Smooth muscle cell (in vitro differentiated cells): Measurements from ENCODE around the gene RNF224. TPM values are rescaled to one million over a fixed set of nuclear protein-coding genes. Genes with fewer than 3 reads are reported as not detected.
"Not testable (repeated sequence)": the region's sequence is repeated elsewhere in the genome, so short reads cannot be mapped to it uniquely, and the experiment has no call there.

Source experiments
- DNase-seq: peaks from one replicate; lab custom pipeline; 2025; ENCODE audit not compliant: unreplicated experiment; lab: John Stamatoyannopoulos, UW
- H2AFZ ChIP-seq: fragments of 200-600 bp; sonication (generic); 2 replicates; pipeline ENCODE4 v1.6.0; 2016; ENCODE audit warnings: antibody characterized with exemption, low read depth, mild to moderate bottlenecking
- H3F3A ChIP-seq: fragments of 200-600 bp; sonication (generic); 2 replicates; pipeline ENCODE4 v1.6.0; 2017; ENCODE audit warnings: antibody characterized with exemption, low read depth
- H3K27ac ChIP-seq: fragments of 200-600 bp; sonication (generic); 2 replicates; pipeline ENCODE4 v1.5.1; 2016; ENCODE audit warnings: low read depth, mild to moderate bottlenecking
- H3K27me3 ChIP-seq: fragments of 200-600 bp; sonication (generic); 2 replicates; pipeline ENCODE4 v1.6.1; 2016; ENCODE audit warnings: low read depth, mild to moderate bottlenecking
- H3K36me3 ChIP-seq: fragments of 200-600 bp; sonication (generic); 2 replicates; pipeline ENCODE4 v1.5.1; 2016; ENCODE audit warnings: low read depth
- H3K4me1 ChIP-seq: fragments of 200-600 bp; sonication (generic); 2 replicates; pipeline ENCODE4 v1.5.1; 2016; ENCODE audit warnings: low read depth
- H3K4me2 ChIP-seq: fragments of 200-600 bp; sonication (generic); 2 replicates; pipeline ENCODE4 v1.6.0; 2016; ENCODE audit warnings: mild to moderate bottlenecking
- H3K4me3 ChIP-seq: fragments of 200-600 bp; sonication (generic); 2 replicates; pipeline ENCODE4 v1.5.1; 2016; ENCODE audit warnings: mild to moderate bottlenecking
- H3K79me2 ChIP-seq: fragments of 200-600 bp; sonication (generic); 2 replicates; pipeline ENCODE4 v1.6.0; 2016; ENCODE audit warnings: low read depth, mild to moderate bottlenecking
- H3K9ac ChIP-seq: fragments of 200-600 bp; sonication (generic); 2 replicates; pipeline ENCODE4 v1.6.0; 2016; ENCODE audit warnings: low read depth
- H3K9me3 ChIP-seq: fragments of 200-600 bp; sonication (generic); replicated peaks from 2 replicates; pipeline ENCODE4 v1.5.1; 2016; ENCODE audit warnings: low read depth
- H4K20me1 ChIP-seq: fragments of 200-600 bp; sonication (generic); 2 replicates; pipeline ENCODE4 v1.6.0; 2016; ENCODE audit warnings: low read depth
- CTCF ChIP-seq: fragments of 200-600 bp; sonication (generic); IDR thresholded peaks from 2 replicates; pipeline ENCODE4 v1.5.1; 2017; ENCODE audit warnings: borderline replicate concordance, mild to moderate bottlenecking, antibody characterized with exemption; ENCODE audit not compliant: insufficient read depth, poor library complexity, severe bottlenecking
- WGBS: methylation state at CpG from one replicate; pipeline ENCODE4 v1.1.7; 2016; ENCODE audit warnings: low lambda C conversion rate; 5-methylcytosine and 5-hydroxymethylcytosine counted together
- polyA plus RNA-seq: library from polyadenylated mRNA; unstranded; fragments of >200 nt; fragmentation: Nextera tagmentation; extraction: Ambion mirVana; gene quantifications from 2 replicates; pipeline ENCODE4 v1.2.1, GENCODE V29; 2016
- total RNA-seq: library from RNA; depleted of rRNA; stranded (reverse); fragments of >200 nt; gene quantifications from 2 replicates; pipeline ENCODE4 v1.2.3, GENCODE V29; 2014

RNF224 gene
- total and polyA plus RNA-seq, 2 experiments from 2014 or later, result not detected

GRCh38 chr9:137256362-137256761, 29.1 kb downstream of the RNF224 start:
- Histone ChIP-seq H3K9me3 (no peaks in the 10 kb centered on the region), H3K4me2 (peak overlapping the region; percentile 91), H3K4me1 (peaks cover 18% of the 10 kb centered on the region), H4K20me1 (peaks cover 14% of the 10 kb centered on the region), H3K4me3 (peak overlapping the region; percentile 97), H3K9ac (no peak overlapping the region), H3K36me3 (no peaks in the 10 kb centered on the region), H3K27me3 (no peaks in the 10 kb centered on the region), H2AFZ (no peak overlapping the region), H3K27ac (no peak overlapping the region), H3K79me2 (peaks cover 20% of the 10 kb centered on the region), H3F3A (no peaks in the 10 kb centered on the region)
- WGBS, result 92% methylated on average over 15 of the region's 15 CpGs
- no peak for DNase-seq
- no peak for TF ChIP-seq CTCF

GRCh38 chr9:137256856-137257255, 29.6 kb downstream of the RNF224 start:
- 96% methylated on average over 15 of the region's 15 CpGs for WGBS

DNA sequence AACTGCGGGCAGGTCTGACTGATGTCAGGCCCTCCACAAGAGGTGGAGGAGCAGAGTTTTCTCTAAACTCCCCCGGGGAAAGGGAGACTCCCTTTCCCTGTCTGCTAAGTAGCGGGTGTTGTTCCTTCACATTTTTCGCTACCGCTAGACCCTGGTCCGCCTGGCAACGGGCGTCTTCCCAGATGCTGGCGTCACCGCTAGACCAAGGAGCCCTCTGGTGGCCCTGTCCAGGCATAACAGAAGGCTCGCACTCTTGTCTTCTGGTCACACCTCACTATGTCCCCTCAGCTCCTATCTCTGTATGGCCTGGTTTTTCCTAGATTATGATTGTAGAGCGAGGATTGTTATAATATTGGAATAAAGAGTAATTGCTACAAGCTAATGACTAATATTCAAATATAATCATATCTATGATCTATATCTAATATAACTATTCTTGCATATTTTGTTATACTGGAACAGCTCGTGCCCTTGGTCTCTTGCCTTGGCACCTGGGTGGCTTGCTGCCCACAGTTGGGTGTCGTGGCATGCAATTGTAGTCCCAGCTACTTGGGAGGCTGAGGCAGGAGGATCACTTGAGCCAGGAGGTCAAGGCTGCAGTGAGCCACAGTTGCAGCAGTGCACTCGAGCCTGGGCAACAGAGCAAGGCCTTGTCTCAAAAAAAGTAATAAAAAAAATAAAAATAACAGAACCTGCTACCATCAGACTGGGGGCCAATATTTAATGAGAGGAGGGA, 35.0 kb downstream of the RNF224 start:
- not testable (repeated sequence) for DNase-seq

More at GRCh38 chr9:137256856-137257255, 29.6 kb downstream of the RNF224 start:
- Histone ChIP-seq H3K36me3 (no peaks in the 10 kb centered on the region), H2AFZ (no peak overlapping the region), H3K27me3 (no peaks in the 10 kb centered on the region), H4K20me1 (peaks cover 14% of the 10 kb centered on the region), H3K9ac (no peak overlapping the region), H3F3A (no peaks in the 10 kb centered on the region), H3K4me1 (peaks cover 18% of the 10 kb centered on the region), H3K27ac (no peak overlapping the region), H3K9me3 (no peaks in the 10 kb centered on the region), H3K4me3 (no peak overlapping the region), H3K4me2 (peak overlapping the region; percentile 91), H3K79me2 (peaks cover 20% of the 10 kb centered on the region)
- TF ChIP-seq CTCF, result no peak
- DNase-seq, result no peak

More for the DNA sequence above, 35.0 kb downstream of the RNF224 start:
- H3K27ac ChIP-seq, H3K36me3 ChIP-seq, H4K20me1 ChIP-seq, H2AFZ ChIP-seq, H3K4me2 ChIP-seq, H3K4me1 ChIP-seq, H3F3A ChIP-seq, H3K4me3 ChIP-seq, H3K79me2 ChIP-seq, H3K9me3 ChIP-seq, H3K27me3 ChIP-seq, H3K9ac ChIP-seq: not testable (repeated sequence)
- peak; percentile 34 for TF ChIP-seq CTCF
- WGBS, result 41% methylated on average over 15 of the region's 15 CpGs
